SK-N-SH treated with all-trans-retinoic acid at 6 μM for 48 hours (cell line): ENCODE data around the gene MRPL1.

ENCODE experiments used
- BACH2 ChIP-seq: fragments of 250-450 bp; sonication (Bioruptor Pico); IDR thresholded peaks from 2 replicates; pipeline ENCODE4 v1.9.0; 2021; ENCODE audit warnings: mild to moderate bottlenecking, borderline replicate concordance
- ISL1 ChIP-seq: fragments of 250-450 bp; sonication (Bioruptor Pico); IDR thresholded peaks from 2 replicates; pipeline ENCODE4 v2.1.2; 2022; ENCODE audit warnings: mild to moderate bottlenecking, moderate library complexity
- PPARA ChIP-seq: fragments of 250-450 bp; sonication (Bioruptor Pico); IDR thresholded peaks from 2 replicates; pipeline ENCODE4 v1.5.0; 2020; ENCODE audit warnings: mild to moderate bottlenecking, borderline replicate concordance
- RARB ChIP-seq: fragments of 250-450 bp; sonication (Bioruptor Pico); IDR thresholded peaks from 2 replicates; pipeline ENCODE4 v1.8.0; 2021; ENCODE audit warnings: mild to moderate bottlenecking, moderate library complexity
- SNAI2 ChIP-seq: fragments of 250-450 bp; sonication (Bioruptor Pico); IDR thresholded peaks from 2 replicates; pipeline ENCODE4 v1.5.0; 2020; ENCODE audit warnings: mild to moderate bottlenecking, moderate library complexity
- ZFP3 ChIP-seq: fragments of 250-450 bp; sonication (Bioruptor Pico); IDR thresholded peaks from 2 replicates; pipeline ENCODE4 v1.5.0; 2020; ENCODE audit warnings: mild to moderate bottlenecking, moderate library complexity
- ZNF565 ChIP-seq: fragments of 450-650 bp; formaldehyde crosslinking; conservative IDR thresholded peaks from 2 replicates; pipeline ENCODE4 v1.5.0; 2020; ENCODE audit warnings: low read depth, mild to moderate bottlenecking, moderate library complexity
- TF ChIP-seq, protein P1 (sequence below): fragments of 250-450 bp; sonication (Bioruptor Pico); IDR thresholded peaks from 2 replicates; pipeline ENCODE4 v1.8.0; 2020; ENCODE audit warnings: mild to moderate bottlenecking, moderate library complexity, borderline replicate concordance

DNA sequence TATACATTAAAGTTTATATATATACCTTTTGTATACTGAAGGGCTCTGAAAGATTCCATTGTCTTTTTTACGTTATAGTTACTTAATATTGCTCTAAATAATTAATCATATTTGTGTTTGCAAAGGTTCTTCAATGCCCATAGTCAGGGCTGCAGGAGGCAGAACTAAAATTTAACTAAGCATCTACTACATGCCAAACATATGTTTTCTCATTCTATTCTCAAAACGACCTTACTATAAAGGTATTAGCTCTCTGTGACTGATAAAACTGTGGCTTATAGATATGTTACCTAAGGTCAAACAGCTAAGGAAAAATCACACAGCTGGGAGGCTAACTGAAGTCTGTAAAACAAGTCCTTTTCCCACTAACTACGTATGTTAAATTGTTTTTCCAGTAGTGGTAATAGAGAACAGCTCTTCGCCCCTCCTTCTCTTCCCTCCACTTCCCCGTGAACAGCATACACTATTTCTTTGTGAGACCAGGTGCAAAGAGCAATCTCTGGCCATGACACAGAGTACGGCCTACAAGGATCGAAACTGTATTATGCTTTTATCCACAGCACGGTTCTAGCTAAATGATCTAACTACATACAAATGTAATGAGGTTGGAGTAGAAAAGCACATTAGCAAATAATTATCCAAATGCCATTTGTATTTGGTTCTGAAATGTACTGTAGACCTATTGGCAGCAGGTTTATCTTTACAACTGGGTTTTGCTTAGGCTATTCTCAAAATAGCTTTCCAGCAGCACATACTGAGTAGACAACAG is 45.1 kb upstream of the MRPL1 start:
- TF ChIP-seq PPARA: no peak
- no peak for TF ChIP-seq RARB (CRISPR knock-in tag)
- TF ChIP-seq, protein P1, sequence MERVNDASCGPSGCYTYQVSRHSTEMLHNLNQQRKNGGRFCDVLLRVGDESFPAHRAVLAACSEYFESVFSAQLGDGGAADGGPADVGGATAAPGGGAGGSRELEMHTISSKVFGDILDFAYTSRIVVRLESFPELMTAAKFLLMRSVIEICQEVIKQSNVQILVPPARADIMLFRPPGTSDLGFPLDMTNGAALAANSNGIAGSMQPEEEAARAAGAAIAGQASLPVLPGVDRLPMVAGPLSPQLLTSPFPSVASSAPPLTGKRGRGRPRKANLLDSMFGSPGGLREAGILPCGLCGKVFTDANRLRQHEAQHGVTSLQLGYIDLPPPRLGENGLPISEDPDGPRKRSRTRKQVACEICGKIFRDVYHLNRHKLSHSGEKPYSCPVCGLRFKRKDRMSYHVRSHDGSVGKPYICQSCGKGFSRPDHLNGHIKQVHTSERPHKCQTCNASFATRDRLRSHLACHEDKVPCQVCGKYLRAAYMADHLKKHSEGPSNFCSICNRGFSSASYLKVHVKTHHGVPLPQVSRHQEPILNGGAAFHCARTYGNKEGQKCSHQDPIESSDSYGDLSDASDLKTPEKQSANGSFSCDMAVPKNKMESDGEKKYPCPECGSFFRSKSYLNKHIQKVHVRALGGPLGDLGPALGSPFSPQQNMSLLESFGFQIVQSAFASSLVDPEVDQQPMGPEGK (CRISPR knock-in tag): no peak
- TF ChIP-seq ISL1 (CRISPR knock-in tag): no peak
- no peak for TF ChIP-seq ZFP3
- no peak for TF ChIP-seq SNAI2 (CRISPR knock-in tag)
- TF ChIP-seq ZNF565 (CRISPR knock-in tag): no peak
- no peak for TF ChIP-seq BACH2 (CRISPR knock-in tag)
